Peyer's patch (tissue), 4 donors: ENCODE measurements around the gene MGAT5. TPM values are rescaled to one million over a fixed set of nuclear protein-coding genes. Genes with fewer than 3 reads are reported as not detected.

Experiments
- DNase-seq, 3 donors: peaks; one replicate each; pipeline ENCODE4 v3.0.0-alpha.2; 2017 to 2019
- H3K27ac ChIP-seq, 4 donors: fragments of 200-600 bp; sonication (generic); one replicate each; pipeline ENCODE4 v1.5.1; 2016 to 2019
- H3K27me3 ChIP-seq, 2 donors: fragments of 200-600 bp; sonication (generic); one replicate each; pipeline ENCODE4 v1.5.1; 2019
- H3K36me3 ChIP-seq, 3 donors: fragments of 200-600 bp; sonication (generic); one replicate each; pipeline ENCODE4 v1.5.1; 2016 to 2019
- H3K4me1 ChIP-seq, 4 donors: fragments of 200-600 bp; sonication (generic); one replicate each; pipeline ENCODE4 v1.5.1; 2016 to 2019
- H3K4me3 ChIP-seq, 4 donors: fragments of 200-600 bp; sonication (generic); 1 replicate in 3 of 4; 2 replicates in 1 of 4; pipeline ENCODE4 v1.5.1; 2016 to 2019; ENCODE audit warnings: mild to moderate bottlenecking in 1 of 4
- H3K9me3 ChIP-seq, 4 donors: fragments of 200-600 bp; sonication (generic); one replicate each; pipeline ENCODE4 v1.5.1; 2016 to 2019; ENCODE audit warnings: mild to moderate bottlenecking in 1 of 4
- POLR2A ChIP-seq, 2 donors: fragments of 450-650 bp; IDR thresholded peaks; one replicate each; pipeline ENCODE4 v1.5.1; 2017; ENCODE audit warnings: antibody characterized with exemption in 2 of 2, mild to moderate bottlenecking in 2 of 2, moderate library complexity in 2 of 2
- total RNA-seq, 4 donors: library from RNA; depleted of rRNA; stranded (reverse); fragments of >200 nt; gene quantifications; one replicate each; pipeline ENCODE4 v1.1.0, GENCODE V29; 2016
- TF ChIP-seq, protein P1 (sequence below), 6 experiments: fragments of 450-650 bp in 4 of 6; fragments of 200-600 bp in 2 of 6; sonication (generic) in 1 of 6; IDR thresholded peaks; one replicate each; pipeline ENCODE4 v1.5.1; 2017 to 2019; ENCODE audit warnings: antibody characterized with exemption in 6 of 6, mild to moderate bottlenecking in 3 of 6, moderate library complexity in 1 of 6

The MGAT5 gene
- total RNA-seq, 4 donors from 2014 or later: 106 to 182 (median 117) TPM

DNA sequence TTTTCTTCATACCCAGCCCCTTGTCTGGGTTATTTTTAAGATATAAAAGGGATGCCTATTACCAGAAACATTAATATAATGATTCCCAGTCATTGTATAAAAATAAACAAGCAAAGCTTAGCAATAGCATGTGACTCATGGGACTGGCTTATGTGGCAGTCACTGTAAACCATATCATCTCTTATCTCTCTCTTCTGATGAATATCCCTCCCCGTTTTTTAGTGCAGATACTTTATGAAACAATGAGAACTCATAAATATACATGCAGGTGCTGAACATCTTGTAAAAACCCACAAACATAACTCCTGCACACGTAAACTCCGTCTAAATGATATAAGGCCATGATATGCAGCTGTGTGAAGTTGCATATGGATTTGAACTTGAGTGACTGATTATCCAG is 154.9 kb downstream of the MGAT5 start:
- no peak for DNase-seq
- Histone ChIP-seq H3K4me1 (peaks cover 0 to 44% (median 8%) of the 10 kb centered on the region in 4 donors), H3K27me3 (no peaks in the 10 kb centered on the region), H3K27ac (peak overlapping the region in 2 of 4 donors; percentile 19 to 40), H3K9me3 (no peaks in the 10 kb centered on the region), H3K4me3 (no peak overlapping the region), H3K36me3 (peaks cover 0 to 4% (median 0%) of the 10 kb centered on the region in 3 donors)
- TF ChIP-seq, protein P1, sequence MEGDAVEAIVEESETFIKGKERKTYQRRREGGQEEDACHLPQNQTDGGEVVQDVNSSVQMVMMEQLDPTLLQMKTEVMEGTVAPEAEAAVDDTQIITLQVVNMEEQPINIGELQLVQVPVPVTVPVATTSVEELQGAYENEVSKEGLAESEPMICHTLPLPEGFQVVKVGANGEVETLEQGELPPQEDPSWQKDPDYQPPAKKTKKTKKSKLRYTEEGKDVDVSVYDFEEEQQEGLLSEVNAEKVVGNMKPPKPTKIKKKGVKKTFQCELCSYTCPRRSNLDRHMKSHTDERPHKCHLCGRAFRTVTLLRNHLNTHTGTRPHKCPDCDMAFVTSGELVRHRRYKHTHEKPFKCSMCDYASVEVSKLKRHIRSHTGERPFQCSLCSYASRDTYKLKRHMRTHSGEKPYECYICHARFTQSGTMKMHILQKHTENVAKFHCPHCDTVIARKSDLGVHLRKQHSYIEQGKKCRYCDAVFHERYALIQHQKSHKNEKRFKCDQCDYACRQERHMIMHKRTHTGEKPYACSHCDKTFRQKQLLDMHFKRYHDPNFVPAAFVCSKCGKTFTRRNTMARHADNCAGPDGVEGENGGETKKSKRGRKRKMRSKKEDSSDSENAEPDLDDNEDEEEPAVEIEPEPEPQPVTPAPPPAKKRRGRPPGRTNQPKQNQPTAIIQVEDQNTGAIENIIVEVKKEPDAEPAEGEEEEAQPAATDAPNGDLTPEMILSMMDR (IDR thresholded peaks at IDR 0.05): no peak
- no peak for TF ChIP-seq POLR2A (IDR thresholded peaks at IDR 0.05)

DNA sequence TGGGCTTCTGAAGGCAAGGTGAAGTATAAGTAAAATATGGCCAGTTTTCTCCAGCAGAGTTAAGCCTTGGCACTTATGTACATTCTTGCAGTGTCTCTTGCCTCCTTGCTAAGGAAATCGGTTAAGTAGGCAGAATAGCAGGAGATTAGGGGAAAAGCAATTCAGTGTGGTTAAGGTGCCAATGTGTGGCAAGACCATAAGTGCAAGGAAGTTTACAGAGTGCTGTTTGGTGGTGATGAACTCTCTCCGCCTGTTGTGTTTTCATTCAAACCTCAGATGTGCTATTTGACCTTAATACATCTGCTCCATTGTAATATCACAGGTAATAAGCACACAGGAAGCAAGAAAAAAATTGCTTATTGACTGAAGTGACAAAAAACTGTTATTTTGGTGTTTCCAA is 156.1 kb downstream of the MGAT5 start:
- H3K4me3 ChIP-seq: no peak overlapping the region
- H3K27ac ChIP-seq: peak overlapping the region in 1 of 4 donors; percentile 10
- no peak for DNase-seq
- no peaks in the 10 kb centered on the region for H3K36me3 ChIP-seq
- TF ChIP-seq POLR2A (IDR thresholded peaks at IDR 0.05): no peak
- TF ChIP-seq, protein P1 (IDR thresholded peaks at IDR 0.05): no peak
- H3K27me3 ChIP-seq: no peaks in the 10 kb centered on the region
- peaks cover 0 to 44% (median 8%) of the 10 kb centered on the region in 4 donors for H3K4me1 ChIP-seq
- no peaks in the 10 kb centered on the region for H3K9me3 ChIP-seq

DNA sequence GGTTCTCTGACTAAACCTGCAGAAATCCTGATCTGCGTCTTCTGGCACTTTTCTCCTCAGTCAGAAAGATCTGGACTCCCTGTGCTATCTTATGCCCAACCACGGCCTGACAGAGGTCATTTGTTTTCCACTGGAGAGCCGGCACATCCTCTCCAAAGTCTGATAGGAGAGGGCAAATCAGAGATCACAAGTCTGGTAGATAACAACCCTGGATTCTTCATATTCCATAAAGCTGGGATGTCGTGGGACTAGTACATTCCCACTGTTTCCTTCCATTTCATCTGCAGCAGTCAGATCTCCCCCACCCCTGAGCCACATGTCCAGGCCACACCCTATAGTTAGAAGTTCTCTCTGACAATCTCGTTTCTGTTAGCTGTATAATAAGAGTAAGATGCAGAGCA is 157.0 kb downstream of the MGAT5 start:
- TF ChIP-seq, protein P1 (IDR thresholded peaks at IDR 0.05): no peak
- TF ChIP-seq POLR2A (IDR thresholded peaks at IDR 0.05): no peak
- peak overlapping the region in 2 of 4 donors; percentile 27 to 72 for H3K27ac ChIP-seq
- no peaks in the 10 kb centered on the region for H3K27me3 ChIP-seq
- DNase-seq: no peak
- H3K4me1 ChIP-seq: peaks cover 0 to 44% (median 8%) of the 10 kb centered on the region in 4 donors
- no peak overlapping the region for H3K4me3 ChIP-seq
- no peaks in the 10 kb centered on the region for H3K9me3 ChIP-seq
- H3K36me3 ChIP-seq: no peaks in the 10 kb centered on the region

DNA sequence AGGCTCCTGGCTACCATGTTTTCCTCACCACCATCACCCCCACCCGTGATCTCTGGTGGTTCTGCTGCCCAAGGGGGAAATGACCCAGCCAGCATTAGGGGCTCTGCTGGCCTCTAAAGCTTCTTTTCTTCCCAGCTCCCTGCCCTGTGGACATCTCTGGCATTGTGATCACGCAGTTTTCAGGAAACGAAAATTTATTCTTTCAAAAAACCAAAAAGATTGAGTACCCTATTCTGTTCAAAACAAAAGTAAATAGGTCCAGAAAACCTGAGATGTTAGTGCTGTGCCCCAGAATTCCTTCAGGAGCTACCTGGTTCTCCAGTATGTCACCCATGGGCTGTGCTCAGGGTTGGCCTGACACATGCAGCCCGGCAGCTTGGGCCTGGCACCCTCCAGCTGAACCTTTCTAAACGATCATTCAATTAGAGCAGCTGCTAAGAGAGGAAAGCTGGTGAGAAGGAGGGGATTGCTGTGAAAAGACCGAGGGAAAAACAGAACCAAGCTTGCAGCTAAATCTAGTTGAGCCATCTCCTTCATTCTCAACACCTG is 157.5 kb downstream of the MGAT5 start:
- no peak for DNase-seq
- no peaks in the 10 kb centered on the region for H3K27me3 ChIP-seq
- H3K4me1 ChIP-seq: peaks cover 0 to 44% (median 8%) of the 10 kb centered on the region in 4 donors
- TF ChIP-seq, protein P1 (IDR thresholded peaks at IDR 0.05): no peak
- no peak for TF ChIP-seq POLR2A (IDR thresholded peaks at IDR 0.05)
- H3K36me3 ChIP-seq: no peaks in the 10 kb centered on the region
- H3K27ac ChIP-seq: peak overlapping the region in 3 of 4 donors; percentile 21 to 72 (median 27)
- no peaks in the 10 kb centered on the region for H3K9me3 ChIP-seq
- H3K4me3 ChIP-seq: no peak overlapping the region

DNA sequence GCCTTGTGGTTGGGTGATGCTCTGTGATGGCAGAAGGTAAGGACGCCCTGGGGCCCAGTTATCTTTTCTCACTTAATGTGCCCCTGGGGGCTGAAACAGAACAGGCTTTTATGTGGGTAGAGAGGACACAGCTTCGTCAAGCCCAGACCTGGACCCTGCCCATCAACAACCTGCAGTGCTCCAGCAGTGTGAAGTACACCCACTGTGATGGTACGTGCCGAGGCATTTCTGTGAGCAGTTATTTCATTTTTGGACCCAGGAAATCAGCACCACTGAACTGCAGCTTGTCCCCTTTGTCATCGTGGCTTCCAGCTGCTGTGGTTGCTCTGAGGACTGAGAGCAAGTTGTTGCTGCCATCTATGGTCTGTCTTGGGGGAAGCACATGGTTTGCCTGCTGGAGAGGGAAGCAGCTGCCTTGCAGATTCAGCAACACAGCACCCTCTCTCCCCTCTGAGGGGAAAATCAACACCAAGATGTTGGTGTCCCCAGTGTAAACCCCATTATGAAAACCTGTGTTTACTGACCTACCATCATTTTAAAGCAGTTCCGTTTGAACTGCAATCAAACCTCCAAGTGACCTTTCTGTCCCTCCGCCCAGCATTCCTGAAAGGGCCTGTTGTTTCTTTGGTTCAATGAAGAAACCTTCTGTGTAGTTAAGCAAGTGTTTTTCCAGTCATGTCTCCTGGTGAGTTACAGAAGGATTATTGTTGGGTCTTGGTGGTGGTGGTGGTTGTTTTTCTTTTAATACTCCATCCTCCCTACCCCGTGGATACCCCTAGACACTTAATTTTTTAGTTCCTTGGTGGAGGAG is 158.2 kb downstream of the MGAT5 start:
- peak overlapping the region in 3 of 4 donors; percentile 16 to 72 (median 21) for H3K27ac ChIP-seq

More for the DNA sequence above, 158.2 kb downstream of the MGAT5 start:
- H3K36me3 ChIP-seq: no peaks in the 10 kb centered on the region
- no peaks in the 10 kb centered on the region for H3K27me3 ChIP-seq
- peak; percentile 59 to 89 (median 69) for DNase-seq
- no peak overlapping the region for H3K4me3 ChIP-seq
- H3K4me1 ChIP-seq: peaks cover 0 to 44% (median 8%) of the 10 kb centered on the region in 4 donors
- TF ChIP-seq, protein P1 (IDR thresholded peaks at IDR 0.05): peak; percentile 31 to 79 (median 70)
- no peak for TF ChIP-seq POLR2A (IDR thresholded peaks at IDR 0.05)
- H3K9me3 ChIP-seq: no peaks in the 10 kb centered on the region
